Measurements from ENCODE around the gene ZNF354C.
A peak's percentile ranks its signal among the peaks of the same experiment; 100 is the strongest.
"Not testable (repeated sequence)": the region's sequence is repeated elsewhere in the genome, so short reads cannot be mapped to it uniquely, and the experiment has no call there.

ZNF354C gene

GRCh38 chr5:179060116-179061008, at the start of gene ZNF354C:
TSS of gene ZNF354C (plus strand) at chr5:179060373. CDS start at chr5:179062069, 1,696 bp downstream.
- no peak for FAIRE-seq

GRCh38 chr5:179023528-179024189, 36.5 kb upstream of the ZNF354C start, which contains the start of gene ZNF879:
TSS of gene ZNF879 (plus strand) at chr5:179023804. CDS start at chr5:179025005, 1,201 bp downstream.
- FAIRE-seq = peak; percentile 91

GRCh38 chr5:179033004-179033580, 27.1 kb upstream of the ZNF354C start:
- FAIRE-seq = no peak

GRCh38 chr5:179044765-179045164, 15.4 kb upstream of the ZNF354C start:
- FAIRE-seq = no peak

GRCh38 chr5:179051784-179052183, 8.4 kb upstream of the ZNF354C start:
- FAIRE-seq = no peak

GRCh38 chr5:179054036-179054785, 6.0 kb upstream of the ZNF354C start:
- no peak for FAIRE-seq

GRCh38 chr5:179054876-179055275, 5.3 kb upstream of the ZNF354C start:
- no peak for FAIRE-seq

GRCh38 chr5:179055436-179055835, 4.7 kb upstream of the ZNF354C start:
- no peak for FAIRE-seq

- no peak for FAIRE-seq
These were observed 4.3 kb upstream of the ZNF354C start for GRCh38 chr5:179055841-179056240.

GRCh38 chr5:179061025-179061424, 852 bp downstream of the ZNF354C start:
- FAIRE-seq = no peak

GRCh38 chr5:179065703-179066102, 5.5 kb downstream of the ZNF354C start:
- FAIRE-seq = no peak

- FAIRE-seq = no peak
These were observed 19.2 kb downstream of the ZNF354C start for GRCh38 chr5:179079165-179079987.

GRCh38 chr5:179080724-179081123, 20.6 kb downstream of the ZNF354C start:
- FAIRE-seq = no peak

GRCh38 chr5:179089502-179089901, 29.3 kb downstream of the ZNF354C start:
- no peak for FAIRE-seq

GRCh38 chr5:179101282-179101681, 41.1 kb downstream of the ZNF354C start:
- not testable (repeated sequence) for FAIRE-seq

- no peak for FAIRE-seq
These were observed 50.4 kb downstream of the ZNF354C start for GRCh38 chr5:179110528-179110927.

- no peak for FAIRE-seq
These were observed 51.4 kb downstream of the ZNF354C start for GRCh38 chr5:179111267-179112207.

GRCh38 chr5:179112469-179113142, 52.4 kb downstream of the ZNF354C start:
- no peak for FAIRE-seq

- no peak for FAIRE-seq
These were observed 53.0 kb downstream of the ZNF354C start for GRCh38 chr5:179113143-179113530.

Data from islet of Langerhans (tissue), 1 donor.